Measurements from ENCODE around the gene SLC38A10.

Gene SLC38A10

GRCh38 chr17:81300586-81301155, 5.6 kb upstream of the SLC38A10 start:
- Histone ChIP-seq H3K27ac (ENCODE audit: low read depth, low read length, poor library complexity, severe bottlenecking) (no peak overlapping the region), H3K9me3 (ENCODE audit: low read length) (no peaks in the 10 kb centered on the region), H3K36me3 (ENCODE audit: insufficient read depth, low read length) (no peaks in the 10 kb centered on the region), H3F3A (ENCODE audit: insufficient read depth, low read length) (no peaks in the 10 kb centered on the region), H3K9me2 (ENCODE audit: low read depth, low read length) (no peaks in the 10 kb centered on the region), H3K4me3 (ENCODE audit: low read depth, low read length, poor library complexity, severe bottlenecking) (no peak overlapping the region), H3K79me2 (ENCODE audit: insufficient read depth, low read length) (no peaks in the 10 kb centered on the region), H4K20me1 (ENCODE audit: insufficient read depth, low read length) (no peaks in the 10 kb centered on the region), H3K4me1 (ENCODE audit: insufficient read depth, low read length, severe bottlenecking) (peaks cover 9% of the 10 kb centered on the region), H3K27me3 (ENCODE audit: insufficient read depth, low read length) (peaks cover 7% of the 10 kb centered on the region), H2AFZ (ENCODE audit: low read length) (no peak overlapping the region), H3K4me2 (ENCODE audit: low read length) (no peak overlapping the region), H3K9ac (ENCODE audit: low read length) (no peak overlapping the region)
- no peak for TF ChIP-seq CTCF (IDR thresholded peaks at IDR 0.05; ENCODE audit: low read length)
- TF ChIP-seq EZH2 (IDR thresholded peaks at IDR 0.05; ENCODE audit: borderline replicate concordance, low read length) = no peak

GRCh38 chr17:81299846-81300585, 4.9 kb upstream of the SLC38A10 start:
- no peak overlapping the region for H3K4me2 ChIP-seq (ENCODE audit: low read length)
- peaks cover 10% of the 10 kb centered on the region for H3K4me1 ChIP-seq (ENCODE audit: insufficient read depth, low read length, severe bottlenecking)
- no peak overlapping the region for H2AFZ ChIP-seq (ENCODE audit: low read length)

GRCh38 chr17:81298991-81299738, 4.1 kb upstream of the SLC38A10 start:
- Histone ChIP-seq H3K9me3 (ENCODE audit: low read length) (no peaks in the 10 kb centered on the region), H3F3A (ENCODE audit: insufficient read depth, low read length) (no peaks in the 10 kb centered on the region), H3K4me1 (ENCODE audit: insufficient read depth, low read length, severe bottlenecking) (peaks cover 12% of the 10 kb centered on the region), H3K9me2 (ENCODE audit: low read depth, low read length) (no peaks in the 10 kb centered on the region), H3K27me3 (ENCODE audit: insufficient read depth, low read length) (peaks cover 5% of the 10 kb centered on the region), H2AFZ (ENCODE audit: low read length) (no peak overlapping the region), H4K20me1 (ENCODE audit: insufficient read depth, low read length) (no peaks in the 10 kb centered on the region), H3K4me3 (ENCODE audit: low read depth, low read length, poor library complexity, severe bottlenecking) (no peak overlapping the region), H3K9ac (ENCODE audit: low read length) (no peak overlapping the region), H3K36me3 (ENCODE audit: insufficient read depth, low read length) (no peaks in the 10 kb centered on the region), H3K4me2 (ENCODE audit: low read length) (no peak overlapping the region), H3K79me2 (ENCODE audit: insufficient read depth, low read length) (no peaks in the 10 kb centered on the region), H3K27ac (ENCODE audit: low read depth, low read length, poor library complexity, severe bottlenecking) (no peak overlapping the region)
- TF ChIP-seq EZH2 (IDR thresholded peaks at IDR 0.05; ENCODE audit: borderline replicate concordance, low read length) (no peak), CTCF (IDR thresholded peaks at IDR 0.05; ENCODE audit: low read length) (no peak)

More at GRCh38 chr17:81299846-81300585, 4.9 kb upstream of the SLC38A10 start:
- Histone ChIP-seq H3K27ac (ENCODE audit: low read depth, low read length, poor library complexity, severe bottlenecking) (no peak overlapping the region), H4K20me1 (ENCODE audit: insufficient read depth, low read length) (no peaks in the 10 kb centered on the region), H3F3A (ENCODE audit: insufficient read depth, low read length) (no peaks in the 10 kb centered on the region), H3K4me3 (ENCODE audit: low read depth, low read length, poor library complexity, severe bottlenecking) (no peak overlapping the region), H3K9me2 (ENCODE audit: low read depth, low read length) (no peaks in the 10 kb centered on the region), H3K9me3 (ENCODE audit: low read length) (no peaks in the 10 kb centered on the region), H3K36me3 (ENCODE audit: insufficient read depth, low read length) (no peaks in the 10 kb centered on the region), H3K9ac (ENCODE audit: low read length) (no peak overlapping the region), H3K79me2 (ENCODE audit: insufficient read depth, low read length) (no peaks in the 10 kb centered on the region), H3K27me3 (ENCODE audit: insufficient read depth, low read length) (peaks cover 6% of the 10 kb centered on the region)
- TF ChIP-seq CTCF (IDR thresholded peaks at IDR 0.05; ENCODE audit: low read length) (no peak), EZH2 (IDR thresholded peaks at IDR 0.05; ENCODE audit: borderline replicate concordance, low read length) (no peak)

Data from OCI-LY1 (cell line).